ENCODE results near the gene ECHDC1.
"Not testable (repeated sequence)": the region's sequence is repeated elsewhere in the genome, so short reads cannot be mapped to it uniquely, and the experiment has no call there.

Gene ECHDC1

GRCh38 chr6:127341471-127342202 is 1.8 kb downstream of the ECHDC1 start:
- DNase-seq (ENCODE audit: low read depth), result no peak

DNA sequence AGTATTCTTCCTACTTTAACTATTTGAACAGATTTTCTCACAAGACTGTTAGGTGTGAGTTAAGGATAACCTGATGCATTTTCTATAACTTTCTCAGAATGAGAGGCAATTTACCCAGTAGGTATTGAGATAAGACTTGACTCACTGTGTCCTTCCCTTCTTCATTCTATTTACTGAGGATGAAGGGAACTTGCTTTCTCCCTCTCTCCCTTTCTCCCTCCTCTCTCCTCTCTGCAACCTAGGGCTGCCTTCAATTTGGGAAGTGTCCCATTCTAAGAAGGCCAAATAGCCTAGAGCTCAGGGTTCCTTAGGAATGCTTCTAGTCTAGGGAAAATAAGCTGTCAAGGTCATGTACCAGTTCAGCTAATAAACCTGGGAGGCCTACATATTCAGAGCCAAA is 3.2 kb downstream of the ECHDC1 start:
- DNase-seq (ENCODE audit: low read depth), result no peak

DNA sequence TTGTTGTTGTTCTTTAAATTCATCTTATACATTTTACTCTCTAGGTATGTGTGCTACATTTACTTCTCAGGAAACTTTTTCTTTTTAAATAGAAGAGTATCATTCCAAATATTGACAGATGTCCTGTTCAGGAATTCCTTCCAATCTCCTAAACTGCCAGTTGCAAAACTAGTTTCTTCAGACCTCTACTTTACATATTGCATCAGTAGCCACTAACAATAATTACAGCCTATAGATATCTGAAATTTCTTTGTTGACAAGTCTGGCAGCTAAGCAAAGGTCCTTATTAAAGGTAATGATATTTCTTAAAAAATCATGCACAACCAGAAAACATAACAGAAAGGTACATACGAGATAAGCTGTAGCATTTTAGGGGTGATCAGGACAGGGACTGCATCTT is 4.5 kb downstream of the ECHDC1 start:
- no peak for DNase-seq (ENCODE audit: low read depth)

- DNase-seq (ENCODE audit: low read depth), result no peak
These were observed 10.9 kb downstream of the ECHDC1 start for GRCh38 chr6:127332383-127332961.

- DNase-seq (ENCODE audit: low read depth), result not testable (repeated sequence)
These were observed 12.2 kb downstream of the ECHDC1 start for GRCh38 chr6:127331256-127331655.

DNA sequence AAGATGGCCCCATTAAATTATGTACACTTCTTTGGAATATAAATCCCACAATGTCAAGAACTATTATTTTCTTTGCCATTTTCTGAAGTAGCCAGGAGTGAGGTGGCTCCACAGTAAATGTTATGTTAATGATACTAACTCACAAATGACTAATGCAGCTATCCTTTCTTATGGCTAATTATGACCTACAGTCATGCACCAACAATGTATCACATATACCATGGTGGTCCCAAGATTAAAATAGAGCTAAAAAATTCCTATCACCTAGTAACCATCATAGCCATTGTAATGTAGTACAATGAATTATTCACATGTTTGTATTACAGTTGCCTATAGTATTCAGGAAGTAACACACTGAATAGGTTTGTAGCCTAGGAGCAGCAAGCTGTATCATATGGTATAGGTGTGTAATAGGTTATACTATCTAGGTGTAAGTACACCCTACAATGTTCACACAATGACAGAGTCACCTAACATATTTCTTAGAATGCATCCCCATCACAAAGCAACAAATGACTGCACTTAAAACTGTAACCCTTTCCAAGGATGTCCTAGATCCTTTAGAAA is 15.3 kb downstream of the ECHDC1 start:
- no peak for DNase-seq (ENCODE audit: low read depth)

GRCh38 chr6:127319686-127320085 is 23.7 kb downstream of the ECHDC1 start:
- DNase-seq (ENCODE audit: low read depth), result no peak

GRCh38 chr6:127317388-127318128 is 25.9 kb downstream of the ECHDC1 start:
- no peak for DNase-seq (ENCODE audit: low read depth)

DNA sequence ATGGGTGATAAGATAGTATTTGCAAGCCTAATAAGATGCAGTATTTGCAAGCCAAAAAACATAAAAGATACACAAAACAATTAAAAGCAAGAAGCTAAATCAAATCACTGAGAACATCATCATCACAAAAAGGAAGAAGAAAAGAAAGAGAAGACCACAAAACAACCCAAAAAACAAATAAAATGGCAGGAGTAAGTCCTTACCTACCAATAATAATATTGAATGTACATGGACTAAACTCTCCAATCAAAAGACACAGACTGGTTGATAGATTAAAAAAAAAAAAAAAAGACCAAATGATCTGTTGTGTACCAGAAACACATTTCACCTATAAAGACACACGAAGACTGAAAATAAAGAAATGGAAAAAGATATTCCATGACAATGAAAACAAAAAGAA is 37.7 kb downstream of the ECHDC1 start:
- no peak for DNase-seq (ENCODE audit: low read depth)

DNA sequence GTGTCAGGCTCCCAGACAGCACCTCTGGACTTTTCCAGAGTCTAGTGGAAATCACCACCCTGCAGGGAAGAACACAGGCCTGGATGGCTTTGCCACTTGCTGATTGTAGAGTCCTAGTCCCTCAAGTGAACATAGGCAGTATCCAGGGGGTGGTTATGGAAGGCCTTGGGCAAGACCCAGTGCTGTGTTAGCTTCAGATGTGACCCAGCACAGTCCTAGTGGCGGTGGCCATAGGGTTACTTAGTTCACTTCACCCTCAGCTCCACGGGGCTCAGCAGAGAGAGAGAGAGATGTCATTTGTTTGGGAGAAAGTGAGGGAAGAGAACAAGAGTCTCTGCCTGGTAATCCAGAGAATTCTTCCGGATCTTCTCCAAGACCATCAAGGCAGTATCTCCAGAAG is 39.5 kb downstream of the ECHDC1 start:
- DNase-seq (ENCODE audit: low read depth), result no peak

- no peak for DNase-seq (ENCODE audit: low read depth)
These were observed 40.4 kb downstream of the ECHDC1 start for GRCh38 chr6:127302728-127303660.

DNA sequence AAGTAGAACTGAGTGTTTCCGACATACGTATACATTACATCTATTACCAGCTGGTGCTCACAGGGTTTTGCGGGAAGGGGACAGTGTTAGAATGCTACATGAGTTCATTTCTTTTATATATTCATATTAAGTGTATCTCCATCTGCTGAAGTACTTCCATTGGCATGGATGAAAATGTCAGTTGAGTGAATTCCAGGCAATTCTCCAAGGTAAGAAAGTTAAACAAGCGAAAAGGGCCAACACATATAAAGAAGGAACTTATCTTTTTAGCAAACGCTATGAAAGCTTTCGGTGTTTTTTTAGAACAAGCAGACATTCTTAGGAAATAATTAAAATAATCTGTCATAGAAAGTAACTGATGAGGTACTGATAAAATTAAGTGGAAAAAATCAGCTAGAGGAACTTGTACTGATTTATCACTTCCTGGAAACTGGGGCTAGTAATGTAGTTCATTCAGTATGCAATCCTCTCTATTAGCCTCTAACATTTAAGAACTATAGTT is 42.2 kb downstream of the ECHDC1 start:
- DNase-seq (ENCODE audit: low read depth), result no peak

DNA sequence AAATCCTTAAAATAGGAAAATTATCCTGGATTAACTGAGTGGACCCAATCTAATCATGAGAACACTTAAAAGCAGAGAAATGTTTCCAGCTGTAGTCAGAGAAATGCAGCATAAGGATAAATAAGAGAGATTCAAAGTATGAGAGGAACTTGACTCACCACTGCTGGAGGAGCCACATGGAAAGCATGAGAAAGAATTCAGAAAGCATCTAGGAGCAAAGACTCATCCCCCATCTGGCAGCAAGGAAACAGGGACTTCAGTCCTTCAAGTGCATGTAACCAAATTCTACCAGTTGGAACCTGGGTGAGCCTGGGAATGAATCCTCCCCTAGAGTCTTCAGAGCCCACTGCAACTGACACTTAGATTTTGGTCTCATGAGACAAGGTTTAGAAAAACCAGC is 43.0 kb downstream of the ECHDC1 start:
- no peak for DNase-seq (ENCODE audit: low read depth)

- DNase-seq (ENCODE audit: low read depth), result no peak
These were observed 43.7 kb downstream of the ECHDC1 start for GRCh38 chr6:127299522-127300240.

DNA sequence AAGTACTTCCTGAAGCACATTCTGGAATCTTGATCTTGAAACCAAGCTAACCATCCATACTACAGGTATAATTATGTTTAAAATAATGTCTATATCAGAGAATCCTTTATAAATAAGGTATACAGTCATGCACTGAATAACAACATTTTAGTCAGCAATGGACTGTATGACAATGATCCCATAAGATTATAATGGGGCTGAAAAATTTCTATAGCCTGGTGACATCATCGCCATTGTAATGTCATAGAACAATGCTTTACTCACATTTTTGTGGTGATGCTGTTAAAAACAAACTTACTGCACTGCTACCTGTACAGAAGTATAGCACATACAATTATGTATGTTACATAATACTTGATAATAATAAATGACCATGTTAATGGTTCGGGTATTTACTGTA is 44.9 kb downstream of the ECHDC1 start:
- DNase-seq (ENCODE audit: low read depth), result no peak

DNA sequence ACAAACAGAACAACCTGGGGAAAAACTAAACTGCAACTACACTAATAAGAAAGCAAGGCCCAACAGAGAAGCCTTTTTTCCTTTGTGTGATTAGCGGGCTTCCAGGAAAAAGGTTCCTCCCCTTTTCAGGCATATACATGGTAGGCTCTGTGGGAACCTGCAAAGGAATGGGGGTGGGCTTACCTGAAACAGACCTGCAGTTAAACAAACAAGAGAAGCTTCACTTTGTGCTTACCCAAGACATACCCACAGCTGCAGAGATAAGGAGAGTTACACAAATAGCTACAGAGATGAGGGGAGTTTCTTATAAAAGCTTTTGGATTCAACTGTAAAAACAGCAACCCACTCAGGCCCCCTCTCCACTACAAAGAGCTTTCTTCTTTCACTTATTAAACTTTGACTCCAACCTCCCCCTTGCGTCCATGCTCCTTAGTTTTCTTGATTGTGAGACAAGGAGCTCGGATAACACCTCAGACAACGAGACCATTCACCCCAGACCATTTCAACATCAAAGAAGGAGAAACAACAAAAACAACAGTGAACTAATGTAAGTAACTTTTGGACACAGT is 45.8 kb downstream of the ECHDC1 start:
- DNase-seq (ENCODE audit: low read depth), result no peak

DNA sequence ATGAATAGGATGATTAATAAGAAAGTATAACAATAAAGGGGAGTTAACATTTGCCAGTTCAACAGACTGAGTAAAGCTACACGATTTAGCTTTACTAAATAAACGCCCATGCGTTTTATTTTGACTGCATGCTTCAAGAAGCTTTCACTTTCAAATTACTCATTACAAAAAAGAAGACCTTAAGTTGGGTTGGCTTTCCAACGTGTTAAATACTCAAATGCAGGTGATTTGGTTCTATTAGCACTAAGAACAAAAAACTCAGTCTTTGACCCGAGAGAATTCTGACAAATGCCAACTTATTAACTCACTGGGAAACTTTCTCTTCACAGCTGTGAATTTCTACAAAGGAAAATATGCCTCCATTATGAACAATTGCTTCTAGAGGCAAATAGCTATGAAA is 51.9 kb downstream of the ECHDC1 start:
- no peak for DNase-seq (ENCODE audit: low read depth)

- DNase-seq (ENCODE audit: low read depth), result no peak
These were observed 52.8 kb downstream of the ECHDC1 start for GRCh38 chr6:127290391-127291265.

- DNase-seq (ENCODE audit: low read depth), result no peak
These were observed 53.5 kb downstream of the ECHDC1 start for GRCh38 chr6:127289934-127290333.

DNA sequence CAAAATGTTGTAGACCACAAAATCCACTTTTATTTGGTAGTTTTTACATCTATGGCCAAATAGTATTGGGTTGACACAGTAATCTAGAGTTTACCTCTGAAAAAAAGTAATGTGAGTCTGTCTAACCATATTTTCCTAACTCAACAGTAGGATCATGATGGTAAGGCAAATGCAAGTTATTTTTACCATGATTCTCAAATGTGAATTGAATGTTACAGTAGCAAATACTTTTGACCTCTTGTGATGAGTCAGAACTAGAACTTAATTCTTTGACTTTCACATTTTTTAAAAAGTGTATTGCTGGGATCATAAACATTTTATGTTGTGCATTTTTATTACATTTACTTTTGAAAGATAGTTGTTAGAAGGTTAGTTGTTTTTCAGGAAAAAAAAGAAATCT is 54.7 kb downstream of the ECHDC1 start:
- DNase-seq (ENCODE audit: low read depth), result no peak
